ENCODE results near the gene NEK1.
"Not testable (repeated sequence)": the region's sequence is repeated elsewhere in the genome, so short reads cannot be mapped to it uniquely, and the experiment has no call there.

The NEK1 gene

DNA sequence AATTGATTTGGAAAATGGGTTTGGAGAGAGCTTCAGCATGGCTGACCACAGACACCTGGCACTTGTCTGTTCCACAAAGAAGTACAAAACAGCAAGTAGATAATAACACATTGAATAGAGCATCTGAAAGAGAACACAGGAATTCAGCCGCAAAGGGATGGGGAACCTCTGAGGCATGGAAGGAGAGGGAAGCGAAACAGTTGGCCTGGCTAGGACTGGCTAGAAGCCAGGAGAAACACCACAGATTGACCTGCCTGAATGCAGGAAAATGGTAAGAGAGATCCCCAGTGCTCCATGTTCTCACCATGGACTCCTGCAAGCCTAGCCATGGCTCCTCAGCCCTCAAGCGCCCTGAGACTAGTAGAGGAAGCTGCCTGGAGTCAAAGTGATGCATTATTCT, 171.9 kb downstream of the NEK1 start:
- Histone ChIP-seq H3K27me3 (no peaks in the 10 kb centered on the region), H3K4me2 (no peak overlapping the region), H4K20me1 (no peaks in the 10 kb centered on the region), H3K9me3 (peaks cover 33% of the 10 kb centered on the region), H3K27ac (no peak overlapping the region), H3K36me3 (peaks cover 4% of the 10 kb centered on the region), H3K4me1 (no peaks in the 10 kb centered on the region), H3K9ac (no peak overlapping the region), H3K4me3 (no peak overlapping the region)
- TF ChIP-seq Cebpa-rat (IDR thresholded peaks at IDR 0.05), result no peak

DNA sequence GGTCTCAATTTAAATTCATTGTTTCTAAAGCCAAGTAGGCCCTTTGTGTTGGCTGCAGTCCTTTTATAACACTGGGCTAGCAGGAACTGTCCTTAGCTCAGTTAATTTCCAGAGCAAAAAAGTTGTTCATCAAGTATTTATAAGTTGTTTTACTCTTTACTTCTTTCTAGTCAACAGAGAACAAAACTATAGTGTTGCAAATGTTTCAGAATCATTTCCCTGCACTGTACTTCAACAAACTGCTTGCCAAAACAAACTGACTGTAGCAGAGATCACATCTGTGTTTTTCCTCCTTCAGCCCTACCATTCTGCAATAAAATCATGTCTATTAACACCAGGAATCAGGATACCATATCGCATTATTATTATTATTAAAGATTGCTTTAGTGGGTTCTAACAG, 173.1 kb downstream of the NEK1 start:
- Histone ChIP-seq H3K36me3 (peaks cover 4% of the 10 kb centered on the region), H4K20me1 (no peaks in the 10 kb centered on the region), H3K4me2 (no peak overlapping the region), H3K4me1 (no peaks in the 10 kb centered on the region), H3K27ac (no peak overlapping the region), H3K9me3 (peaks cover 25% of the 10 kb centered on the region), H3K9ac (no peak overlapping the region), H3K4me3 (no peak overlapping the region), H3K27me3 (no peaks in the 10 kb centered on the region)
- no peak for TF ChIP-seq Cebpa-rat (IDR thresholded peaks at IDR 0.05)

DNA sequence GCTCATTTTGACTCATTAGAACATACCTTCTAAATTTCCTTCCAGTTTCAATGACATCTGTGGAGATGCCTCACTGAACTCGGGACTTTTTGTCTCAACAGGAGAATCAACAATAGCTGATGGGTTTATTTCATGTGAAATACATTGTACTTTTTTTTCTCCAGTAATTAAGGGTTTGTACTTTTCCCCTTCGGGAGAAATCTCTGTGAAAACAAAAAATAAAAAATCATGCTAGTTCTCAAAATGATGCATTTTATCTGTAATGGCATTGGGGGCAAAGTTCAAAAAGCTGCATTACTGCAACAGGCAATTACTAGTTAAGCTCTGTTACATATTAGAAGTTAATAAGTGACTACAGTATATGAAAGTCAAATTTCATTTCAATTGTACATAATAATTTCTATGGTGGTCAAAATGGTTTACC, 174.3 kb downstream of the NEK1 start:
- Histone ChIP-seq H3K9me3 (peaks cover 16% of the 10 kb centered on the region), H3K4me2 (no peak overlapping the region), H3K4me1 (no peaks in the 10 kb centered on the region), H3K9ac (no peak overlapping the region), H3K27ac (no peak overlapping the region), H4K20me1 (no peaks in the 10 kb centered on the region), H3K4me3 (no peak overlapping the region), H3K27me3 (no peaks in the 10 kb centered on the region), H3K36me3 (peaks cover 5% of the 10 kb centered on the region)
- TF ChIP-seq Cebpa-rat (IDR thresholded peaks at IDR 0.05), result no peak

DNA sequence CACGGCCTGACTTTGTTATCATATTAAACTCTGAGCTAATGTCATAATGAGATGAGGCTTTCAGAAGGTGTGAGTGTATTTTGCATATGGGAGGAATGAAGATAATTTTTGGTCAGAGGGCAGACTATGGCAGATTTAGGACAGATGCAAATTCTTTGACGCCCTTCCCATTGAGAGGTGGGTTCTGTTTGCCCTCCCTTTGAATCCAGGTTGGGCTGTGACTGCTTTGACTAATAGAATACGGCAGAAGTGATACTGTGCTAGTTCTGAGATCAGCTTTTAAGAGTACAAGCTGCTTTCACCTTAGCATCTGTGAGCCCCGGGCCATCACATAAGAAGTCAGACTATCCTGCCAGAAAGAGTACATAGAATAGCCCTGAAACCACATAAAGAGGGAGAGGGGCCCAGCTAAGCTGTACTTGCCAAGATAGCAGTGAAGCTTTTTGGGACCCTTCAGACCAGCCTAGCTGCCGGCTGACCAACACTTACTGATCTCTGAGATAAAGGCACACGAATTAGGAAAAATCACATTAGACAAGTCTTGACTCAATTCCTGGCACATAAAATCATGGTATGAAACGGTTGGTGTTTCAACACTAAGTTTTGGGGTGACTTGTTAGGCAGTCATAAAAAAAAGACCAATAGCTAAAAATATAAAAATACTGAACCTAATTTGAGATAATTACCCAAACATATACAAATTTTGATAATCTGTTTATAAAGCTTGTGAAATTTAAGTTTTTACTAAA, 174.9 kb downstream of the NEK1 start:
- Histone ChIP-seq H3K9me3 (peaks cover 10% of the 10 kb centered on the region), H3K4me2 (no peak overlapping the region), H3K9ac (no peak overlapping the region), H4K20me1 (no peaks in the 10 kb centered on the region), H3K27ac (no peak overlapping the region), H3K4me1 (no peaks in the 10 kb centered on the region), H3K4me3 (no peak overlapping the region), H3K36me3 (peaks cover 11% of the 10 kb centered on the region), H3K27me3 (no peaks in the 10 kb centered on the region)
- no peak for TF ChIP-seq Cebpa-rat (IDR thresholded peaks at IDR 0.05)

DNA sequence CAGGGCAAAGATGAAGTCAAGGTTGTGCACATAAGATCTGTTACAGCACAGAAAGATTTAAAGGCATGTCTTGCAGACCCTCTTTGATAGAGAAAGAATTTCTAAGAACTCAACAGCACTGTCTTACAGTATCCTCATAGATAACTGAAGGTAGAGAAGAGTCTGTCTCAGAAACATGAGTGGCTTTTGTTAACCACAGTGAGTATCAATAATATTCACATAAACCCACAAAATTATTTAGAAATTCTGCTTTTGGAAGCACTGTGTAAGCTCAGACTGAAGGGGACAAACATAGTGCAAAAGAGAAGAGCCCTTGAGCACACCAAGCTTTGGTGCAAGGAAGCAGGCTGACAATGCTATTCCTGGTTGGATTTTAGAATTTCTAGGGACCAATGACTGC, 175.6 kb downstream of the NEK1 start:
- no peak for TF ChIP-seq Cebpa-rat (IDR thresholded peaks at IDR 0.05)
- H3K4me3 ChIP-seq, result no peak overlapping the region
- H4K20me1 ChIP-seq, result no peaks in the 10 kb centered on the region
- no peak overlapping the region for H3K4me2 ChIP-seq
- 0 out of 2 replicates have a peak, but pooled peaks cover 3% of the 10 kb centered on the region for H3K9me3 ChIP-seq
- peaks cover 7% of the 10 kb centered on the region for H3K36me3 ChIP-seq
- no peaks in the 10 kb centered on the region for H3K27me3 ChIP-seq
- no peaks in the 10 kb centered on the region for H3K4me1 ChIP-seq
- no peak overlapping the region for H3K27ac ChIP-seq
- H3K9ac ChIP-seq, result no peak overlapping the region

DNA sequence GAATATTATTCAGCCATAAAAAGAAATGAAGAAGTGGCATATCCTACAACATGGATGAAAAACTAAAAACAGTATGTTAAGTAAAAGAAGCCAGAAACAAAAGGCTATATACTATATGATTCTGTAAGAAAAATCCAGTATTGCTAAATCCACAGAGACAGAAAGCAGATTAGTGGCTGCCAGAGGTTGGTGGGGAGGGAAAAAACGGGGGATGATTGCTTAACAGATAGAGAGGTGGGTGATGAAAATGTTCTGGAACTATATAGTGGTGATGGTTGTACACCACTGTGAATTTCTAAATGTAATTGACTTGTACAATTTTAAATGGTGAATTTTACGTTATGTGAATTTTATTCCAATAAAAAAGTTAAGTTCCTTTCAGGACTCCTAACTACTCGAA, 184.0 kb downstream of the NEK1 start:
- Histone ChIP-seq H3K4me2 (no peak overlapping the region), H4K20me1 (no peaks in the 10 kb centered on the region), H3K4me1 (no peaks in the 10 kb centered on the region), H3K9ac (no peak overlapping the region), H3K27ac (no peak overlapping the region), H3K4me3 (no peak overlapping the region), H3K36me3 (peaks cover 10% of the 10 kb centered on the region), H3K27me3 (no peaks in the 10 kb centered on the region), H3K9me3 (no peaks in the 10 kb centered on the region)
- TF ChIP-seq Cebpa-rat (IDR thresholded peaks at IDR 0.05), result no peak

DNA sequence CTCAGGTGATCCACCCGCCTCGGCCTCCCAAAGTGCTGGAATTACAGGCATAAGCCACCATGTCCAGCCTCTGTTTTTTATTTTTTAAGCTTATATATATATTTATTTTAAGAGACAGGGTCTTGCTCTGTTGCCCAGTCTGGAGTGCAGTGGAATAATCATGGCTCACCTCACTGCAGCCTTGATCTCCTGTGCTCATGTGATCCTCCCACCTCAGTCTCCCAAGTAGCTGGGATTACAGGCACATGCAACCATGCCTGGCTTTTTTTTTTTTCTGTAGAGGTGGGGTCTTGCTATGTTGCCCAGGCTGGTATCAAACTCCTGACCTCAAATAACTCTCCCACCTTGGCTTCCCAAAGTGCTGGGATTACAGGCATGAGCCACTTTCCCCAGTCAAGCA, 184.7 kb downstream of the NEK1 start:
- H3K9me3 ChIP-seq, H3K4me1 ChIP-seq, H3K27me3 ChIP-seq, H4K20me1 ChIP-seq, H3K9ac ChIP-seq, H3K36me3 ChIP-seq, H3K4me3 ChIP-seq, H3K27ac ChIP-seq, H3K4me2 ChIP-seq: not testable (repeated sequence)

DNA sequence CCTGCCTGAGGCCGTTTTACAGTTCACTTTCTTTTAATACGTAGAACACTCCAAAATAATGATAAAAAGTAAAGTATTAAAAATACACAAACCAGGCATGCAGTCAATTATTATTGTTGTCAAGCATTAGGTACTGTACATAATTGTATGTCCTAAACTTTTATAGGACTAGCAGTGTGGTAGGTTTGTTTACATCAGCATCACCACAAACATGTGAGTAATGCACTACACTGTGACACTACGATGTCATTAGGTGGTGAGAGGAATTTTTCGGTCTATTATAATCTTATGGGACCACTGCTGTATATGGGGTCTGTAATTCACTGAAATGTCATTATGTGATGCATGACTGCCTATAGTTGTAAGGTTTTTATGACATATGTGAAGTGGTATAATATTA, 192.1 kb downstream of the NEK1 start:
- no peak for TF ChIP-seq Cebpa-rat (IDR thresholded peaks at IDR 0.05)
- Histone ChIP-seq H3K4me2 (no peak overlapping the region), H3K9me3 (no peaks in the 10 kb centered on the region), H3K36me3 (0 out of 2 replicates have a peak, but pooled peaks cover 4% of the 10 kb centered on the region), H3K9ac (no peak overlapping the region), H3K4me3 (no peak overlapping the region), H3K27ac (no peak overlapping the region), H3K4me1 (no peaks in the 10 kb centered on the region), H4K20me1 (no peaks in the 10 kb centered on the region), H3K27me3 (no peaks in the 10 kb centered on the region)

DNA sequence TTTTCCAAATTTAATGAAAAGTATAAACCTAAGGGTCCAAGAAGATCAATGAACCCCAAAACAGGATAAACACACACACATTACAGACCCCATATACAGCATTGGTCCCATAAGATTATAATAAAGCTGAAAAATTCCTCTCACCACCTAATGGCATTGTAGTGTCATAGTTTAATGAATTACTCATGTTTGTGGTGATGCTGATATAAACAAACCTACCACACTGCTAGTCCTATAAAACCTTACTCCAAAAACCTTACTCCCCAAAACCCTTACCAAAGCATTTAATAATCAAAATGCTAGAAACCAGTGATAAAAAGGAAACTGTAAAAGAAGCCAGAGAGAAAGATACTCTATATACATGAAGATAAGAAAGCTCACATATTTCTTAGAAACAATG, 193.5 kb downstream of the NEK1 start:
- Histone ChIP-seq H3K27ac (no peak overlapping the region), H3K4me1 (no peaks in the 10 kb centered on the region), H3K9me3 (no peaks in the 10 kb centered on the region), H3K36me3 (no peaks in the 10 kb centered on the region), H3K4me3 (no peak overlapping the region), H4K20me1 (no peaks in the 10 kb centered on the region), H3K9ac (no peak overlapping the region), H3K27me3 (no peaks in the 10 kb centered on the region), H3K4me2 (no peak overlapping the region)
- no peak for TF ChIP-seq Cebpa-rat (IDR thresholded peaks at IDR 0.05)

DNA sequence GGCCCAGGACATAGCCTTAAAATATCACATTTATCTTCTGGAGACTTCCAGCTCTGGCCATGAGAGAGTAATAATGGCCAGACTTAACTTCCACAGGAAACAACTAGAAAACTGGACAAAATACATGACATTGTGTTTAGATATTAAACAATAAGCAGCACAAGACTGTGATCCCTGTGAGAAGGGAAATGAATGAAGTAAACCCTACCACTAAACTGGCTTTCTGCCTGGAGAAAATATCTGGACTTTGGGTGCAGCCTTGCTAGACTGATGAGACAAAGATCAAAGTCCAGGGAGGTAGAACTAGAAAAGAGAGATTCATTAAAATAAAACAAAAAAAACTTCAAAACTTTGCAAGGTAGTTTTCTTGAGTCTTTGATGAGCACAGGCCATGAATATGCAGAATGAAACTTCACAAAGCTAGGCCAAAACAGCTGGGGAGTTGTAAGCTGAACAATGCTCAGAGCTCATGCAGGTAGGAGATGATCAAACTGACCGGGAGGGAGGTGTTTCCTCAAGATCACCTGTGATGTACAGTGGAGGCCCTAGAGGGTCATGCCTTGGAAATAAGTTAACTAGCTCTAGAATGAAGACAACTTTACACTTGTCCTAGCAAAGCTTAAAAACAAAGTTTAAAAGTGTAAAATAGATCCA, 194.6 kb downstream of the NEK1 start:
- no peaks in the 10 kb centered on the region for H4K20me1 ChIP-seq
- H3K4me2 ChIP-seq, result no peak overlapping the region
- no peaks in the 10 kb centered on the region for H3K9me3 ChIP-seq
- H3K4me1 ChIP-seq, result 0 out of 2 replicates have a peak, but pooled peaks cover 4% of the 10 kb centered on the region
- H3K27me3 ChIP-seq, result no peaks in the 10 kb centered on the region
- no peak overlapping the region for H3K4me3 ChIP-seq
- no peak for TF ChIP-seq Cebpa-rat (IDR thresholded peaks at IDR 0.05)
- no peak overlapping the region for H3K9ac ChIP-seq
- H3K36me3 ChIP-seq, result no peaks in the 10 kb centered on the region
- no peak overlapping the region for H3K27ac ChIP-seq
